NCI-H1436 (cell line): Measurements from ENCODE around the gene ZBP1.

Experiments
- DNase-seq: peaks from one replicate; lab custom pipeline; 2025; lab: John Stamatoyannopoulos, UW

ZBP1 gene

GRCh38 chr20:57596998-57597939, 23.0 kb downstream of the ZBP1 start:
- peak; percentile 56 for DNase-seq

DNA sequence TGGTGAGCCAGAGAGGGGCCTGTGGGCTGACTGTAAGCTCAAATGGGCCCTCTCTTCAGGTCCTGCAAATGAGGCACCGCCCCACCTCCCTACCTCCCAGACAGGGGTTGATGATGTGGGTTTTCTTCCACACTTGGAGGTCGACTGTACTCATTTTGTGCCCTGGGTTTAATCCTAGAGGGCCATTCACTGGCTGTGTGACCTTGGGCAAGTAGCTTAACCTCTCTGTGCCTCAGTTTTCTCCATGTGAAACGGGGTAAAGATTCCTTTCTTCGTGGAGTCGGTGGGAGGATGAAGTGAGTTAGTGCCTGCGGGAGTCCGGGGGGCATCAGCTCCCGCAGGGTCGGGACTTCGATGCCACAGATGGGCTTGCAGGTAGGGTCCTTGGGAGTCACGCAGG, 23.9 kb downstream of the ZBP1 start:
- no peak for DNase-seq

- DNase-seq = no peak
Observed at GRCh38 chr20:57595041-57596030, 24.9 kb downstream of the ZBP1 start.

- peak; percentile 25 for DNase-seq
Observed at GRCh38 chr20:57594092-57594951, 25.9 kb downstream of the ZBP1 start.

- no peak for DNase-seq
Observed at GRCh38 chr20:57593134-57593886, 26.9 kb downstream of the ZBP1 start.

DNA sequence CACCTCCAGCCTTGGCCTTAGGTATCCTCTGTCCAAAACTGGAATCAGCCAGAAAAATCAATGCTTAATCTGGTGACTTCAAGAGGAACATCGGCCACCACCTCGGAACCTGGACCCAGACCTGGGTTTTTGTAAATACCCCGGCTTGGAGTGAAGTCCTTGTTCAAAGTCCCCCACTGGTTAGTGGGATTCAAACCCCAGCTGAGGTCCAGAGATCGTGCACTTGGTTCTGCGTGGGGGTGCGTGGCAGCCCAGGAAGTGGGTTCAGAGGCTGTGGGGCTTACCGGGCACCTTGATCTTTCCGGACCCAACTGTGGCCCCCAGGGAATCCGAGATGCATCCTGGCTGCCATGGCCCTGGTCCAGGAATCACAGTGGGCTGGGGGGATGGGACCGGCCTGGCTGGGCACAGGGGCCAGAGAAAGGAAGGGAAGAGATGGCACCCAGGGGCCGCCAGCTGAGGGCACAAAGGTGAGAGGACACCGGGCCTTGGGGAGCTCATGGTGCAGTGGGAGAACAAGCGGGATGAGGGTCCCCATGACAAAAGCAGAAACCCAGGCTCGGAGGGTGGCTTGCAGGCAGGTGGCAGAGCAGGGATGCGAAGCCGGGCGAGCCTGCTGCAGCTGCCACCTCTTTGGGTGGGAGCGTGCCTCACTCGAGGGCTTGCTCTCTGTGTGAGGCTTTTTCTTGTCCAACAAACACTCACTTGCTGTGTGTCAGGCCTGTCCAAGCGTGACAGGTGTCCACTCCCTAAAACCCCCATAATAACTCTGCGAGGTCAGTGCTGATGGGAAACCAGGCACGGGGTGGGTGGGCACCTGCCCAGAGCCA, 27.7 kb downstream of the ZBP1 start:
- no peak for DNase-seq

GRCh38 chr20:57591289-57592229, 28.7 kb downstream of the ZBP1 start:
- DNase-seq = no peak

DNA sequence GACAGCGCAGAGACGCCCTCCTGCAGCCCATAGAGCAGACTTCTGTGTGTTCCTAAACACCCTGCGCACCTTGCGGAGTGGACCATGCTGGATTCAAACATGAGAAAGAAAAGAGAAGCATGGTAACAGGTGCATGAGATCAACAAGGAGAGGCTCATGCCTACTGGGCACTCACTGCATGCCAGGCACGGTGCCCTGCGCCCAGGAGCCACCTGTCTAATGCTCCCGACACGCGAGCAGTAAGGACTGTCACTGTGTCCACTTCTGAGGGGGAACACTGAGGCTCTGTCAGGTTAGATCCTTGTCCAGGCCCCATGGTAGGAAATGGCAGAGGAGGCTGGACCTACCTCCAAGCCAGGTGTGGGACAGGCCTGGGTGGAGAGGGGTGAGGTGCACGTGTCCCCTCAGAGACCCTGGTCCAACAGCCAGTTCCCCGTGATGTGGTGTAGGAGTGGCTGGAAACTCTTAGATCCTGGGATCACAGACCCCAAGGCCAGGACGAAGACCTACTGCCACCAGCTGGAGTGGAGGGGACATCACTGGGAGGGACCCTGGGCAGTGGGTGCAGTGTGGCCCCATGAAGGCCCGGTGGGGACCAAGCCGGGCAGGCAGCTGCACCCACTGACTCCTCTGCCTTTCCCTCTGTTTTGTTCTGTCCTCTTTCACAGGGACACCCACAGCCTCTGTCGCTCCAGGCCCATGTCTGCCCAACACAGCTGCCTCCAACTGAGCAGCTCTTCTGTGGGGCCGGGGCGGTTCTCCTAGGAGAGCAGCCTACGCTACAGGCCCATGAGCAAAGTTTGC, 29.5 kb downstream of the ZBP1 start:
- DNase-seq = no peak

DNA sequence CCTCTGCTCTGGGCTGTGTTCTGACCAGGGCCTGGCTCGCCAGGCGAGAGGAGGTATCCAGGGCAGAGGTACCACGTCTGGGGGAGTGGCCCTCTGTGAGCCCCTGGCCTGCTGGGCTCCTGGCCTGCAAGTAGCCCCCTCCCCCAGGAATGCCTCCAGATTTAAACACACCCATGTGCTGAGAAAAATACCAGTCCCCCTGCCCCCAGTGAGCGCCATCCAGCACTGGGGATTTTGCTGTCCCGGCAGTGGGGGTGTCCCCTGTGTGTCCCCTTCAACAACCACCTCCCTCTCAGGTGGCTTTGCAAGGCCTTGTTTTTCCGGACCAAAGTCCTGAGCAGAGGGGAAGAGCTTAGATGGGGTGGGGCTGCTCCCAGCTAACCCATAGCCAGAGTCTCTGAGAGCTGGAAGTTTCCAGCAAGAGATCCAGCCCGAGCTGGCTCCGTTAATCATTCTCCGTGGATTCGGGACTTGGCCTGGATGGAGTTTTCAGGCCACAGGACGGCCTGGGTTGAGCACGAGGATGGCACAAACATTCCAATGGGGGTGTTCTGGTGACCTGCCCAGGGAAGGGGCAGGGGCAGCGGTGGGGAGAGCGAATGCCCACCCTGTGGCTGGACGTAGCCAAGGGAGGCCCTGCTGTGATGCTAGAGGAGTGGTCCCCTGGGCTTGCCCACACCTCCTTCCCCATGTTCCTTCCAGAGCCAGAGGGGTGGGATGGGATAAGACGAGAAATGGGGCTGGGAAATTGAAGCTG, 30.3 kb downstream of the ZBP1 start:
- no peak for DNase-seq

DNA sequence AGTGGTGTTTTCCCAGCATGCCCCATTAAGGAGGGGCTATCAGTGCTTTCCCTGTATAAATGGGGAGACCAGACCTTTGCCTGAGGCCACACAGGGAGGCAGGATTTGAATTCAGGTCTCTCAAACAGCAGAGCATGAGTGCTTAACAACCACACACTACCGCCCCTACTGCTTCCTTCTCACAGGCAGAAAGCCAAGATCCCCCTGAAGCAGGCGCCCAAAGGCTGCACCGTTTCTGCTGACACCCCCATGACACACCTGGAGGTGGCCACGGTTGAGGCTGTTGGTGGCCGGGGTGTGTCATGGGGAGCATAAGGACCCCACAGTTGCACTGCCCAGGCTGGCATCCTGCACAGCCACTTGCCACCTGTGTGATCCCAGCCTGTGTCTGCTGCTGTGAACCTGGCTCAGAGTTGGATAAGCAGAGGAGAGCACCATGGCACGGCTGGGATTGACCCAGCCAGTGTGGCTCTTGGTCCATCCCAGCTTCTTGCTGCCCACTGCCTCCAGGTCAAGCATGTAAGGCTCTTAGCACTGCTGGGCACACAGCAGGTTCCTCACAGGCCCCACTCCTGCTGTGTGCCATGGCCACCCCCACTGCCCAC, 31.0 kb downstream of the ZBP1 start:
- DNase-seq = no peak

DNA sequence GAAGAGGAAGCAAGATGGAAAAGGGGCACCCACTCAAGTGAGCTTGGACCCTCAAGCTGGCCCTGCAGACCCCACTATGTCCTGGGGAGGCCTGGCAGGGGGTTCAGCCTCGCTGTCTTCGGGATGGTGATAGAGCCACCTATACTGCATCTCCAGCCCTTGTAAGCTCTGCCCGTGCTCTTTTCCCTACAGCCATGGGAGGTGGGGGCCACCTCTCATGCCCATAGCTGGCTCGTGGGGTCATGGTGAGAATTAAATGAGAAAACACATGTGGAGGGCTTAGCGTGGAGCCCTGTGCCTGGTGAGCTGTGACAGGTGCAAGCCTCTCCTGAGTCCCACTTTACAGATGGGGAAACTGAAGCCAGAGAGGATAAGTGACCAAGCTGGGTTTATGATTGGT, 31.6 kb downstream of the ZBP1 start:
- DNase-seq = no peak

DNA sequence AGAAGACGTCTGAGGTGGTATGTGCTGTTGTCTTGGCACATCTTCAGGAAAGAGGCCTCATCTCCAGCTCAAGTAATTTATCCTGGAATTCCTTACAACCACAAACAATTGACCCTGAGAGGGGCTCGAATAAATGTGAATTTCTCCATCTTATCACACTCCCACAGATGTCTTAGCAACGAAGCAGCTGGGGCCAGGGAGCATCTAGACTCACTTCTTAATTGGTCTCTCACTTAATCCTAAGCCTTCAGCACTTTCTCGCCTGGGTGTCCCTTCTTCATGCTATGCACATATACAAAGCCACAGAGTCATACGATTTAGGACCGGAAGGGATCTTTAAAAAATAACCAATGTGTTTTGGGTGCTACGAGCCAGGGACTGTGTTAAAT, 32.2 kb downstream of the ZBP1 start:
- no peak for DNase-seq

GRCh38 chr20:57587278-57587988, 32.8 kb downstream of the ZBP1 start:
- DNase-seq = no peak

GRCh38 chr20:57586943-57587277, 33.3 kb downstream of the ZBP1 start:
- no peak for DNase-seq

- DNase-seq = no peak
Observed at GRCh38 chr20:57586370-57586793, 33.8 kb downstream of the ZBP1 start.

DNA sequence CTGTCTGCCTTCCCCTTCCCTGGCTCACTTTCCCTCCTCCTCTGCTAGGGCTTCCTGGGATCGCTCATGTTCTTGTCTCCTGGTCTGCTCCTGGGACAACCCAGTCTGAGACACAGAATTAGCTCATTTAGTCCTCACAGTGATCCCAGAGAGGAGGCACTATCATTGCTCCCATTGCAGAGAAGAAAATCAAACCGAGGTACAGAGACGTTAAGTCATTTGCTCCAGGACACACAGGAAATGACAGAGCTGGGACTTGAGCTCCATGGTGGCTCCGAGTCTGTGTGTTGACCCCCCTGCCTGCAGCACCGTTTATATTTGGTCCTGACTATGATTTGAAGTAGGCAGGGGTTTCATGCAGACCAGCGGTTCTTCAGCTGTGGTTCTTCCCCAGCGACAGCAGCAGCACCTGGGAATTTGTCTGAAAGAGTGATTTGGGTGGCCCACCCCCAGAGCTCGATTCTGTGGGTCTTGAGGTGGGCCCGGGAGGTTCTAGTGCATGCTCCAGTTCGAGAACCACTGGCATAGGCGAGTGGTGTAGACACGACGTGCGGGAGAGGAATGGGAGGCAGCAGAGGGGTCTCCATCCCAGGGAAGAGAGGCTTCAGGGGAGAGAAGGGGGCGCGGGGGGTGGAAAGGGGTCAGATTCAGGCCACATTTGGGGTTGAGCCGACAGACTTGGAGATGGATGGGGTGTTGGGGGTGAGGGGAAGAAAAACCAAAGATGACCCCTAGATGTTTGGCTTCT, 34.6 kb downstream of the ZBP1 start:
- DNase-seq = no peak
